ENCODE data around the gene EXOC2.
"Not testable (repeated sequence)": the region's sequence is repeated elsewhere in the genome, so short reads cannot be mapped to it uniquely, and the experiment has no call there.

EXOC2 gene

GRCh38 chr6:683742-684440 is 9.0 kb downstream of the EXOC2 start:
- no peak for DNase-seq (ENCODE audit: extremely low read depth in 1 of 2, low read depth in 1 of 2)

- no peak for DNase-seq (ENCODE audit: extremely low read depth in 1 of 2, low read depth in 1 of 2)
Measured at GRCh38 chr6:680666-681340, 12.1 kb downstream of the EXOC2 start.

DNA sequence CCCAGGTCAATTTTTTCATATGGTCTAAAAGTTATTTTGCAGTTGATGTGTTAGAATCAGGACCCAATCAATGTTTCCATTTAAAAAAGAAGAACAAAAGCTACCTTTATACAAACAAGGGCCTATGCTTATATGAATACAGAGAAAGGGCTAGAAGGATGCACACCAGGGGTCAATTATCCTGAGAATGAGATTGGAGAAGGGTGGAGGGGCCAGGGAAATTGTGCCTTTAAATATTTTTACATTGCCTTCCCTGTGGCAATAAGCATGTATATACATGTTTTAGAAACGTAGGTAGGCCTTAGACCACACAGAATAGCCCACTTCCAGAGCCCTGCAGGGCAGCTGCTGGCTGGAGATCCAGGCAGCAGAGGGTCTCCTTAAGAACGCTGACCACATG is 12.7 kb downstream of the EXOC2 start:
- DNase-seq (ENCODE audit: extremely low read depth in 1 of 2, low read depth in 1 of 2): no peak

DNA sequence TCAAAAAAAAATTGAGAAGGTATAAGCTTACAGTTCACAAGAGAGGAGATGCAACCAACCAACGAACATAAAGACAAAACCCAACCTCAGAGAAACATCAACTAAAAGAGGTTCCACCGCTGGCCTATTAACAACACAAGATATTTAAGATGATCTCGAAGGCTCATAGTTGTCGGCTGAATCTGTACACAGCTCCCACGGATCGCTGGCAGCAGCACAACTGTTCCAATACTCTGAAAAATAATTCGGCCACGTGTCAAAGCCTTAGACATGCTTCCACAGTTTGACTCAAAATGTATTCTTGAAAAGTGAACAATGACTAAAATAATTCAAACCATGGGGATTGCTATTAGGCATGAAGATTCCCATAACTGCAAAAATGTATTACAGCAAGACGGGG is 13.7 kb downstream of the EXOC2 start:
- DNase-seq (ENCODE audit: extremely low read depth in 1 of 2, low read depth in 1 of 2): no peak

GRCh38 chr6:678520-678919 is 14.4 kb downstream of the EXOC2 start:
- DNase-seq (ENCODE audit: extremely low read depth in 1 of 2, low read depth in 1 of 2): no peak

- no peak for DNase-seq (ENCODE audit: extremely low read depth in 1 of 2, low read depth in 1 of 2)
Measured at GRCh38 chr6:677919-678318, 15.0 kb downstream of the EXOC2 start.

- DNase-seq (ENCODE audit: extremely low read depth in 1 of 2, low read depth in 1 of 2): no peak
Measured at GRCh38 chr6:674956-675355, 18.0 kb downstream of the EXOC2 start.

- DNase-seq (ENCODE audit: extremely low read depth in 1 of 2, low read depth in 1 of 2): no peak
Measured at GRCh38 chr6:674406-674805, 18.5 kb downstream of the EXOC2 start.

DNA sequence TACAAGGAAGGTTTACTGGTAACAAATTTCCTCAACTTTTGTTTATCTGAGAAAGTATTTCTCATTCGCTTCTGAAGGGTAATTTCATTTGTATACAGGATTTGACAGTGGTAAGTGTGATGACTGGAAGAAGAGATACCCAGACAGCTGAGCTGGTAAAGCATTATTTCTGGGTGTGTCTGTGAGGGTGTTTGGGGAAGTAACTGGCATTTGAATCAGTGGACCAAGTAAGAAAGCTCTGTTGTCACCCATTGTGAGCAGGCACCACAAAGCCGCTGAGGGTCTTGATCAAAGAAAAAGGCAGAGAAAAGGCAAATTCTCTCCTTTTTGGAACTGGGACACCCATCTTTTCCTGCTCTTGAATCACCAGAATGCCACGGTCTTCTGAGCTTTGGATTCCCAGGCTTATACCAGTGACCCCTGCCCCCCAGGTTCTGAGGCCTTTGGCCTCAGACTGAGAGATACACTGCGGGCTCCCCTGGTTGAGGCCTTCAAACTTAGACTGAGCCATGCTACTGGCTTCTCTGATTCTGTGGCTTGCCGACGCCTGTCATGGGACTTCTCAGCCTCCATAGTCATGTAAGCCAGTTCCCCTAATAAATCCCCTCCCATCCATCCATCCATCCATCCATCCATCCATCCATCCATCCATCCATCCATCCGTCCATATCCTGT is 25.5 kb downstream of the EXOC2 start:
- DNase-seq (ENCODE audit: extremely low read depth in 1 of 2, low read depth in 1 of 2): no peak

- DNase-seq (ENCODE audit: extremely low read depth in 1 of 2, low read depth in 1 of 2): no peak
Measured at GRCh38 chr6:665403-666267, 27.3 kb downstream of the EXOC2 start.

GRCh38 chr6:663788-664187 is 29.2 kb downstream of the EXOC2 start:
- not testable (repeated sequence) for DNase-seq (ENCODE audit: extremely low read depth in 1 of 2, low read depth in 1 of 2)

- no peak for DNase-seq (ENCODE audit: extremely low read depth in 1 of 2, low read depth in 1 of 2)
Measured at GRCh38 chr6:659716-660581, 33.0 kb downstream of the EXOC2 start.

DNA sequence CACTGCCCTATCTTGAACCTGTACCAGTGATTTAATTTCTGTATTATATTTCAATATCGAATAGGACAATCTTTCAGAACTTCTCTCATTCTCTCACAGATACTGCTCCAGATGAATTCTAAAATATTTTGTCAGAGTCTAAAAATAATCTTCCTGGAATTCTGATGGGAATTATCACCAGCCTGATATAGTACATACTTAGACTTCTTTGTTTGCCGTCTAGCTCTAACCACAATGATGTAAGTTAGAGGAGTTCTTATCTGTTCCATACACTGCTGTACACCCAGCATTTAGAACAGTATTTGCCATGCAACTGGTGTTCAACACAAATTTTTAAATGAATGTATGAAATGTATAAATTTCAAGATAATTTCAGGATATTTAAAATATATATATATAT is 34.7 kb downstream of the EXOC2 start:
- no peak for DNase-seq (ENCODE audit: extremely low read depth in 1 of 2, low read depth in 1 of 2)

GRCh38 chr6:657743-658142 is 35.2 kb downstream of the EXOC2 start:
- no peak for DNase-seq (ENCODE audit: extremely low read depth in 1 of 2, low read depth in 1 of 2)

GRCh38 chr6:656460-657252 is 36.3 kb downstream of the EXOC2 start, which contains the start of gene HUS1B:
Gene HUS1B, minus strand, starts transcription at chr6:657100. Its CDS starts 156 bp downstream, at chr6:656944.
- no peak for DNase-seq (ENCODE audit: extremely low read depth in 1 of 2, low read depth in 1 of 2)

GRCh38 chr6:654136-654535 is 38.8 kb downstream of the EXOC2 start:
- DNase-seq (ENCODE audit: extremely low read depth in 1 of 2, low read depth in 1 of 2): no peak

DNA sequence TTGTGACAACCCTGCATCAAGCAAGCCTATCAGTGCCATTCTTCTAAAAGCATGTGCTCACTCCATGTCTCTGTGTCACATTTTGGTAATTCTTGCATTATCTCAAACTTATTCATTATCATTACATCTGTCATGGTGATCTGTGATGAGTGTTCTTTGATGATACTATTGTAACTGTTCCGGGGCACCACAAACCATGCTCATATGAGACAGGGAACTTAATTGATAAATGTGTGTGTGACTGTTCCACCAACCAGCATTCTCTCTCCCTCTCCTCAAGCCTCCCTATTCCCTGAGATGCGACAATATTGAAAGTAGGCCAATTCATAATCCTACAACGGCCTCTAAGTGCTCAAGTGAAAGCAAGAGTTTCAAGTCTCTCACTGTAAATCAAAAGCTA is 40.1 kb downstream of the EXOC2 start:
- no peak for DNase-seq (ENCODE audit: extremely low read depth in 1 of 2, low read depth in 1 of 2)

GRCh38 chr6:650098-650497 is 42.8 kb downstream of the EXOC2 start:
- no peak for DNase-seq (ENCODE audit: extremely low read depth in 1 of 2, low read depth in 1 of 2)

DNA sequence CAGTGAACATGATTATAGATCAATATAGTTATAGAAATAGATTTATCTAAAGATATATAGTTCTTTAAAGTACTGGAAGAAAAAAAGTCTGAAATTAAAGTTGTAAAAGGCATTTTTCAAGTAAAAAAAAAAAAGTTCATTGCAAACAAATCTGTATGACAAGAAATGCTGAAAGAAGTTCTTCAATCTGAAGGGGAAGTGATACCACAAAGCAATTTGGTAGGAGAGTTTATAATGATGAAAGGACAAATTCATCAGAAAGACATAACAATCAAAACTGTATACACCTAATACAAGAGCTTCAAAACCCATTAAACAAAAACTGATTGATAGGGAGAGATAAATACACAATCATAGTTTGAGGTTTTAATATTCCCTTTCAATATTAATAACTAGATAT is 50.1 kb downstream of the EXOC2 start:
- DNase-seq (ENCODE audit: extremely low read depth in 1 of 2, low read depth in 1 of 2): no peak
